Vagina (tissue), 2 donors: ENCODE data around the gene LENG8.
"Not testable (repeated sequence)": the region's sequence is repeated elsewhere in the genome, so short reads cannot be mapped to it uniquely, and the experiment has no call there.

Source experiments
- CTCF ChIP-seq, 3 experiments: fragments of 450-650 bp in 2 of 3; fragments of 200-600 bp in 1 of 3; sonication (generic) in 1 of 3; IDR thresholded peaks; one replicate each; pipeline ENCODE4 v1.5.1; 2017 to 2019; ENCODE audit warnings: antibody characterized with exemption in 3 of 3, mild to moderate bottlenecking in 2 of 3, moderate library complexity in 2 of 3
- POLR2A ChIP-seq, 2 donors: fragments of 450-650 bp; IDR thresholded peaks; one replicate each; pipeline ENCODE4 v1.6.1; 2017; ENCODE audit warnings: antibody characterized with exemption in 2 of 2, mild to moderate bottlenecking in 2 of 2, moderate library complexity in 2 of 2

- TF ChIP-seq CTCF, POLR2A (IDR thresholded peaks at IDR 0.05): not testable (repeated sequence)
Observed at GRCh38 chr19:54466110-54466480, 17.1 kb downstream of the LENG8 start.
